Measurements from ENCODE around the gene GRM3. TPM values are rescaled to one million over a fixed set of nuclear protein-coding genes. Genes with fewer than 3 reads are reported as not detected.

Gene GRM3
- total and polyA plus RNA-seq, 2 of the 4 experiments (the other 2 are of a cell fraction) = not detected

GRCh38 chr7:86667732-86668131, 24.0 kb downstream of the GRM3 start:
- no peak overlapping the region for H4K91ac ChIP-seq (ENCODE audit: insufficient read depth, low read depth, low read length)
- H3K4ac ChIP-seq (ENCODE audit: low read depth, low read length) = no peak overlapping the region
- H2BK20ac ChIP-seq (ENCODE audit: low read depth, low read length) = no peak overlapping the region
- H3K4me3 ChIP-seq (ENCODE audit: insufficient read depth, low read depth, low read length) = no peak overlapping the region
- no peak overlapping the region for H3K56ac ChIP-seq (ENCODE audit: extremely low read depth, insufficient read depth, low read length)
- H4K8ac ChIP-seq (ENCODE audit: low read depth in 2 of 2, low read length in 2 of 2) = no peak overlapping the region
- 0 out of 2 replicates have a peak, but pooled peaks cover 1% of the 10 kb centered on the region for H3K9me3 ChIP-seq (ENCODE audit: control insufficient read depth, insufficient read depth, low read length)
- no peaks in the 10 kb centered on the region for H3K27me3 ChIP-seq (ENCODE audit: control insufficient read depth, insufficient read depth, low read length)
- ATAC-seq (ENCODE audit: low read depth) (no peak), DNase-seq (no peak)
- H3K14ac ChIP-seq (replicated peaks; ENCODE audit: low read depth, low read length) = no peak overlapping the region
- H3K36me3 ChIP-seq (ENCODE audit: control insufficient read depth, insufficient read depth, low read length) = no peaks in the 10 kb centered on the region
- H3K9me1 ChIP-seq (ENCODE audit: insufficient read depth, low read length) = no peaks in the 10 kb centered on the region
- TF ChIP-seq, protein P1, sequence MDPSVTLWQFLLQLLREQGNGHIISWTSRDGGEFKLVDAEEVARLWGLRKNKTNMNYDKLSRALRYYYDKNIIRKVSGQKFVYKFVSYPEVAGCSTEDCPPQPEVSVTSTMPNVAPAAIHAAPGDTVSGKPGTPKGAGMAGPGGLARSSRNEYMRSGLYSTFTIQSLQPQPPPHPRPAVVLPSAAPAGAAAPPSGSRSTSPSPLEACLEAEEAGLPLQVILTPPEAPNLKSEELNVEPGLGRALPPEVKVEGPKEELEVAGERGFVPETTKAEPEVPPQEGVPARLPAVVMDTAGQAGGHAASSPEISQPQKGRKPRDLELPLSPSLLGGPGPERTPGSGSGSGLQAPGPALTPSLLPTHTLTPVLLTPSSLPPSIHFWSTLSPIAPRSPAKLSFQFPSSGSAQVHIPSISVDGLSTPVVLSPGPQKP (IDR thresholded peaks at IDR 0.05; ENCODE audit: borderline replicate concordance, low read depth, low read length) = no peak
- TF ChIP-seq BHLHE40 (IDR thresholded peaks at IDR 0.05; ENCODE audit: low read depth, low read length) = no peak
- TF ChIP-seq FOS (IDR thresholded peaks at IDR 0.05; ENCODE audit: low read depth, low read length) = no peak
- TF ChIP-seq CTCF (conservative IDR thresholded peaks at IDR 0.05; ENCODE audit: low read depth, low read length) = no peak
- no peak for TF ChIP-seq MXI1 (IDR thresholded peaks at IDR 0.05; ENCODE audit: borderline replicate concordance, low read depth, low read length)
- TF ChIP-seq USF2 (IDR thresholded peaks at IDR 0.05; ENCODE audit: low read depth, low read length) = no peak
- TF ChIP-seq RAD21 (IDR thresholded peaks at IDR 0.05; ENCODE audit: low read length) = no peak
- TF ChIP-seq SMC3 (IDR thresholded peaks at IDR 0.05; ENCODE audit: low read depth, low read length) = no peak
- no peak for TF ChIP-seq MAFK (IDR thresholded peaks at IDR 0.05; ENCODE audit: low read depth, low read length)
- no peak for TF ChIP-seq NFE2L2 (IDR thresholded peaks at IDR 0.05; ENCODE audit: low read depth, low read length)
- no peak for TF ChIP-seq CHD1 (IDR thresholded peaks at IDR 0.05; ENCODE audit: low read depth, low read length)
- no peak for TF ChIP-seq RFX5 (IDR thresholded peaks at IDR 0.05; ENCODE audit: low read depth, low read length)
- no peak overlapping the region for H4K5ac ChIP-seq (ENCODE audit: low read depth, low read length)
- H3K27ac ChIP-seq (ENCODE audit: insufficient read depth, low read length) = no peak overlapping the region
- H3K4me1 ChIP-seq (ENCODE audit: control insufficient read depth, insufficient read depth, low read length) = no peaks in the 10 kb centered on the region
- no peak overlapping the region for H3K23ac ChIP-seq (ENCODE audit: low read depth, low read length)
- in situ Hi-C loops (cut with MboI; ENCODE audit: low sequenced_read_pairs) = no loop called here
- no peak overlapping the region for H3K9ac ChIP-seq (ENCODE audit: low read depth, low read length)
- no peak overlapping the region for H2BK15ac ChIP-seq (ENCODE audit: low read depth, low read length)
- BruUV-seq (replicated peaks) = no TSS peak
- H2BK120ac ChIP-seq (ENCODE audit: low read depth, low read length) = no peak overlapping the region
- no peak overlapping the region for H2AFZ ChIP-seq (replicated peaks; ENCODE audit: low read length, poor library complexity)
- CTCF ChIA-PET = no interaction called here
- WGBS, 2 experiments (ENCODE audit: extremely low coverage in 2 of 2, insufficient read length in 1 of 2) = no CpG with 5 or more reads among the region's 4 CpGs
- no peaks in the 10 kb centered on the region for H3K79me1 ChIP-seq (ENCODE audit: low read depth in 1 of 2, low read length in 2 of 2)
- H2AK5ac ChIP-seq (ENCODE audit: low read depth, low read length) = no peak overlapping the region
- POLR2A ChIA-PET (ENCODE audit: unreplicated experiment) = no interaction called here
- dilution Hi-C loops (cut with HindIII; ENCODE audit: low sequenced_read_pairs, unreplicated experiment) = no loop called here
- H4K20me1 ChIP-seq (ENCODE audit: insufficient read depth, low read length) = no peaks in the 10 kb centered on the region
- H3K4me2 ChIP-seq (ENCODE audit: low read depth, low read length) = no peak overlapping the region
- H2BK5ac ChIP-seq (ENCODE audit: low read depth, low read length, poor library complexity, severe bottlenecking) = no peak overlapping the region
- H3K18ac ChIP-seq (ENCODE audit: low read depth, low read length) = no peak overlapping the region
- intact Hi-C loops (cut with micrococcal nuclease) = no loop called here
- H2AK9ac ChIP-seq (replicated peaks; ENCODE audit: low read depth, low read length, poor library complexity) = no peak overlapping the region
